SIG-M5 treated with dmso at 0.1 percent for 504 hours (cell line): ENCODE results near the gene TNNI3.
"Not testable (repeated sequence)": the region's sequence is repeated elsewhere in the genome, so short reads cannot be mapped to it uniquely, and the experiment has no call there.

ENCODE experiments used
- DNase-seq: peaks from one replicate; lab custom pipeline; 2025; ENCODE audit not compliant: unreplicated experiment; lab: John Stamatoyannopoulos, UW

The TNNI3 gene

DNA sequence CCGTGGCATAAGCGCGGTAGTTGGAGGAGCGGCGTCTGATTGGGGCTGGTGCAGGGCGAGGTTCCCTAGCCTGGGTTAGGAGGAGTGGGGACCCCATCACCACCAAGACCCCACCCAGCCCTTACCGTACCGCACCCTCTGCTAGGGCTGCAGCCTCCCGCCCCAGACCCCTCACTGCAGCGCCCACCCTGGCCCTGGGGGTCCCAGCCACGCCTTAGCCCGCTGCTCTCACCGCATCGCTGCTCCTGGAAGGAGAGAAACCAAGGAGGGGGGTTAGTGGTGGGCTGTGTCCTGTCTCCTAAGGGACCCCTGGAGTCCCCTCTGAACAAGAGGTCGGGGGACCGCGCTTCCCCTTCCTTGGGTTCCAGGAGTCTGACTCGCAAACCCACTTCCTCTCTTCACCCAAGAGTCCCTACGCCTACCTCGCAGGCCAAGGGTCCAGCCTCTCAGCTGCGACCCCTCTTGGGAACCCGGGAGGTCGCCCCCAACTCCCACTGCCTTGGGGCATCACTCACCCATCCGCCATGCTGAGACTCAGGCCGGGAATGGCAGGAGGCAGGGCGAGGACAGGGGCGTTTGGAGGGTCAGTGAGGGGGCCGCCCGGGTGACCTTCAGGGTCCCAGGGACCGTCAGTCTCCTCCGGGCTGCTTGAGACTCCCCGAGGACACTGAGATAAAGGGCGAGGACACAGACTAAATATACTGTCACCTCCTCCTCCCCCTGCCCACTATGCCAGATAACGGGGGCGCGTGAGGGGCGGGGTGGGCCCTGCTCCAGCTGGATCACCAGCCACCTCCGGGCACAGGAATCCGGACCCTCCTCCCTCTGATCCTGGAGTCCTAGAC is at the start of gene TNNI3:
TNNI3 (minus strand) TSS at position 669 of the 845 bp plus-strand sequence; CDS start at position 526, 143 bp downstream.
- DNase-seq = no peak

DNA sequence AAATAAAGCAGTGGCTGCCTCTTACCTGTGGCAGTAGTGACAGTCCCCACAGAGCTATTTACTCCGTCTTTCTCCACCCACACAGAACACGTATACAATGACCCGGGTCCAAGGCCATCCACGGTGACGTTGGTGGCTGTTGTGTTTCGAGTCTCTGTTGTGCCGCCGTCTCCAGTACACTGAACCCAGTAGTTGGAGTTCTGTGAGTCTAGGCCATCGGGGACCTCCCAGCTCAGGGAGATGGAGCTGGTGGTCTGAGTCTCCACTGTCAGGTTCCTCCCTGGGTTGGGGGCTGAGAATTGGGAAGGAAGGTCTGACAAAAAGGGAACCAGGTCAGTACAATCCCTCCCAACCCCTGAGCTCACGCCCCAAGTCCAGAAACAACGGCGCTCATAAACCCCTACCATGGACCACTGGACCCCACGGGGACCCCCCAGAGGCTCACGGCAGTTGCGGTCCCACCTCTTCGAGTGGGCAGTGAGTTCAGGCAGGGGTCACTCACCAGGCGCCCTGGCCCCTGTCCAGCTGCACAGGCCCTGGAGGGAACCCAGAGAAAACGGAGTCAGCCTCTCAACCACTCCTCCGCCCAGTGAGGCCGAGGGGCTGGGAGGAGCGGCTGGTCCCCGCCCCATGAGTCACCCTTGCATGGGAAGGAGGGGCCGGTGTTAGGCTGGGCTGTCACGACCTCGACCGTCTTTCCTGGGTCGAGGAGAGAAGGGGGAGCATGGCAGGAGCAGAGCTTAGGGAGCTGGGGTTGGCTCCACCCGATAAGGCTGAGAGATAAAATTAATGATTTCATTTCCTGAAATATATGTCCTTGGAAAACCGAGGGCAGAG is 49.4 kb upstream of the TNNI3 start:
- DNase-seq = peak; percentile 76

GRCh38 chr19:55202199-55202598 is 44.7 kb upstream of the TNNI3 start:
- not testable (repeated sequence) for DNase-seq

DNA sequence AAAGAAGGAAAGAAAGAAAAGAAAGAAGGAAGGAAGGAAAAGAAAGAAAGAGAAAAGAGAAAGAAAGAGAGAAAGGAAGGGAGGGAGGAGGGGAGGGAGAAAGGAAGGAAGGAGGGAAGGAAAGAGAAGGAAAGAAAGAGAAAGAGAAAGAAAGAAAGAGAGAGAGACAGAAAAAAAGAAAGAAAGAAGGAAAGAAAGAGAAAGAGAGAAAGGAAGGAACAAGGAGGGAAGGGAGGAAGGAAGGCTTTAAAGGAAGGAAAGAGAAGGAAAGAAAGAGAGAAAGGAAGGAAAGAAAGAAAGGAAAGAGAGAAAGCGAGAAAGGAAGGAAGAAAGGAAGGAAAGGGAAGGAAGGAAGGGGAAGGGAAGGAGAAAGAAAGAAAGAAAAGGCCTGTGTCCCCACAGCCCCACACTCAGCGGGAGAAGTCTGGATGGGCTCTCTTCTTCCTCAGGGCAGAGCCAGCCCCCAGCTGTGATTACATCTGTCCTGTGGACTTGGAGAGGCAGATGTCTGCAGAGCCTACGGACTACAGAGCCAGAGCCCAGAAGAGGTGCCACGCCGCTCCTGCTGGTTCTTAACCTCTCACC is 42.2 kb upstream of the TNNI3 start:
- DNase-seq = no peak

DNA sequence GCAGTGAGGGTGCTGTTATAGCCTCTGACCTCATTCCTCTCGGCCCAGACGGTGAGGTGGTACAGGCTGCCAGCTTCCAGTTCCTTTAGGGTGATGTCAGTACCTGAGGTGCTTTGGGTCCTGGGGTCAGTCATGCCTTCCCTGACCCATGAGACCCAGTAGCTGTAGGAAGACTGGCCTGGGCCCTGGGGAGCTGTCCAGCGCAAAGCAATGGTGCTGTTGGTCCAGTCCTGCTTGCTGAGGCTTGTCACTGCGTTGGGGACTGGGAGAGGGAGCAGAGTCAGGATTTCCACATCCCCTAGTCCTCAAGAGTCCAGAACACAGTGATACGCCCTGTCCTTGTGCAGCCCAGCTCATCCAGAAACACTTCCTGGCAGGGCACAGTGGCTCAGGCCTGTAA is 41.1 kb upstream of the TNNI3 start:
- no peak for DNase-seq

DNA sequence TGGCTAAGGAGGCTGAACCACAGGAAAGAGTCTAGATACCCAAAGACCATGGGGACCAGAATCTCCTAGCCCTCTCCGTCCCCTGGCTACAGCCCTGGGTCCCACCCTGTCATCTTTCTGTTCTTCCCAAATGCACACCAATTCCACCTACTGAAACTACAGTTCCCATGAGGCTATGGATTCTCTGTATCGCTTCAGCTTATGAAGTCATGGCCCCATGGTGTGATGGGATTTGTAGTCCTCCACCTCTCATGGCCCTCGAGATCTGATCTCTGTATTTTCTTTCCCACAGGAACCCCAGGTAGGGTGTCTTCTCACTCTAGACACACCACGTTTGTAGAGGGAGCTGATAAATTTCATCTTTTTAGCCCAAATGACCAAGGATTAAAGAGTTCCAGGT is 40.0 kb upstream of the TNNI3 start:
- DNase-seq = no peak

GRCh38 chr19:55196803-55197202 is 39.3 kb upstream of the TNNI3 start:
- DNase-seq = no peak

DNA sequence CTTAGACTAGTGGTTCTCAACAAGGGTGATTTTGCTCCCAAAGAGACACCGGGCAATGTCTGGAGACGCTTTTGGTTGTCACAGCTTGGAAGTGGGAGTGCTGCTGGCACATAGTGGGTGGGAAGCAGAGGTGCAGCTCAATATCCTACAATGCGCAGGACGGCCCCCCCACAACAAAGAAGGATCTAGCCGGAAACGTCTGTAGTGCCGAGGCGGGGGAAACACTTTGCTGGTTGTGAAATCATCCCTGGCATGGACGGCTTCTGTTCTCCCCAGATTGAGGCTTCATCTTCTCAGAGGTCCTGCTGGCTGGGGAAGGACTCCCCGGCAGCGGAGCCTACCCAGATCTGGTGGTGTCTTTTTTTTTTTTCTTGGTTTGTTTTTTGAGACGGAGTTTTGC is 35.9 kb upstream of the TNNI3 start:
- peak; percentile 42 for DNase-seq

GRCh38 chr19:55189403-55189835 is 31.9 kb upstream of the TNNI3 start:
- no peak for DNase-seq

DNA sequence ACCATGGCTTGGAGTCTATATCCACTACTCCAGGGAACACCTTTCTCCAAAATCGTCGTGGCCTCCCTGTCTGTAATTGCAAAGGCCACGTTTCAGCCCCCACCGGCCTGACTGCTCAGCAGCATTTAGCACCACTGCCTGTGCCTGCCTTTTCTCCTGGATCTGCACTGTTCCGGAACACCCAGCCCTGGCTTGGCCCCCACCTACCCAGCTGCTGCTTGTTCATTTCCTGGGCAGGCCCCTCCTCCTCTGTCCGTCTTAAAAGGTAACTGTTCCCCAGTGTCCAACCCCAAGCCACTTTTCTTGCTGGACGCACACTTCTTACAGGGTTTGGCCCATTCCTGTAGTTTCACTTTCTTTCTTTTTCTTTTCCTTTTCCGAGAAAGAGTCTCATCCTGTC is 31.1 kb upstream of the TNNI3 start:
- no peak for DNase-seq

GRCh38 chr19:55186080-55186479 is 28.5 kb upstream of the TNNI3 start:
- DNase-seq = no peak

- DNase-seq = no peak
Observed at GRCh38 chr19:55181740-55182139, 24.2 kb upstream of the TNNI3 start.

GRCh38 chr19:55179606-55180484 is 22.3 kb upstream of the TNNI3 start, which contains the start of gene SYT5:
Gene SYT5, minus strand, starts transcription at chr19:55180289. Its CDS starts 1,248 bp downstream, at chr19:55179041.
- DNase-seq = no peak

GRCh38 chr19:55178781-55179599 is 21.5 kb upstream of the TNNI3 start:
- peak; percentile 42 for DNase-seq

GRCh38 chr19:55176076-55176475 is 18.5 kb upstream of the TNNI3 start:
- no peak for DNase-seq

DNA sequence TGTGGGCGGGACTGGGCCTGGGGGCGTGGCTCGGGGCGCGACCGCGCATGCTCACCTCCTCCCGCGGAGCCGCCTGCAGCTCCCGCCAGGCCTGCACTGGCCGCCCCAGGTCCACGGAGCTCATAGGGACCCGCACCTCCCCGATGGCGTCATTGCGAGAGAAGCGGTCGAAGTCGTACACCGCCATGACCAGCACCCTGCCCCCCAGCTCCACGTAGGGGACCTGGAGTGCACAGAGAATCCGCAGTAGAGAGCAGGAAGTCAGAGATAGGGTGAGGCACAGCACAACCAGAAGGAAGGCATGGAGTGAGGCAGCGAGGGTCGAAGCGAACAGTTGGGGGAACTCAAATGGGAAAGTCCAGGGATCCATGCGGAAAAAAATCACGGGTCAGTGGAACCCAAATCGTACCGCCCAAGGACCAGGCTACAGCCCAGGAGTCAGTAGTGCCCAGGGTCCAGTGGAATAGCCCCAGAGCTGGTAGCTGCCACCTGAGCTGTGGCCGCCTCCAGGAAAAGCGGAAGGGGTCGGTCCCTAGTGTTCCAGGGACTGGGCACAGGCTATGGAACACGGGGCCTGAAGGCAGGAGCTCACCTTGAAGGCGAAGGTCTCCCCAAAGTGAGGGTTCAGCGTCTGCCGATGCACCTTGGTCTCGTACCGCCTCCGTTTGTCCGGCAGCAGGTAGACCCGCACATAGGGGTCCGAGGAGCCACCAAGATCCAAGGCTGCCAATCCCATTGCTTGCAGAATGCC is 17.8 kb upstream of the TNNI3 start:
- DNase-seq = no peak

- DNase-seq = no peak
Observed at GRCh38 chr19:55174425-55175116, 17.0 kb upstream of the TNNI3 start.

- peak; percentile 34 for DNase-seq
Observed at GRCh38 chr19:55173714-55174409, 16.3 kb upstream of the TNNI3 start.
